ENCODE data around the gene BTBD7.

DNA sequence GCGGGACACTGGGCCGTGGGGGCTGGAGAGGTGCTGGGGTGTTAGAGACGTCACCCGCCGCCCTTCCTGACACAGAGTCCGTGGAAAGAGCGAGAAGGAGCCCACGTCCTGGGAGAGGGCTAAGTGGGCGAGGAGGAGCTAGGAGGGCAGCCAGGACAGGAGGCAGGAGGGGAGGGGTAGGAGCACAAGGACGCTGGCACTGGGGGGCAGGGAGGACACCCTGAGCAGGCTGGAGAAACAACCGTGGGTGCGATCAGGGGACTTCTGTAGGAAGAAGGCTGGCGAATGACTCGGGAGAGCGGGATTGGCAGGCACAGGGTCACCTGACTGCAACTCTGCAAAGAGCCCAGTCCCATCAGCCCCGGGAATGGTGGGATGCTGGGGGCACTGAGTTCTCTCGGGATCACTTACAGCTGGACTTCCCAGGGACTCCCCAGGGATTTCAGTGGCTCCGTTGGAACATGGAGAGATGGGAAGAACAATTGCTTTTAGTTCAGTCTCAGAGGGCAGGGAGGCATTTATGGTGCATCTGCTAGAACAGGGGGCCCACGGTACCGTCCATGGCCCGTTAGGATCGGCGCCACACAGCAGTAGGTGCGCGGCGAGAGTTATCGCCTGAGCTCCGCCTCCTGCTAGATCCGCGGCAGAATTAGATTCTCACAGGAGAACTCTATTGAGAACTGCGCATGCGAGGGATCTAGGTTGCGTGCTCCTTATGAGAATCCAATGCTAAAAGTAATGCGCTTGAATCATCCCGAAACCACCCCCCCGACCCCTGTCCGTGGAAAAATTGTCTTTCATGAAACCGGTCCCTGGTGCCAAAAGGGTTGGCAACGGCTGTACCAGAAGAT is 101.5 kb downstream of the BTBD7 start:
- TF ChIP-seq GATA2 (IDR thresholded peaks at IDR 0.05; ENCODE audit: low read depth, low read length) (no peak), GATA3 (IDR thresholded peaks at IDR 0.05; ENCODE audit: low read depth, low read length) (no peak)

Measured in SH-SY5Y (cell line).